ENCODE data around the gene LRRC37A3.

GRCh38 chr17:64950871-64951270, 31.6 kb upstream of the LRRC37A3 start:
- TF ChIP-seq CTCF (IDR thresholded peaks at IDR 0.05), result no peak
- TF ChIP-seq POLR2A (IDR thresholded peaks at IDR 0.05), result no peak
- no peak for TF ChIP-seq POLR2AphosphoS5 (IDR thresholded peaks at IDR 0.05)
